ENCODE results near the gene PNLDC1.
A peak's percentile ranks its signal among the peaks of the same experiment; 100 is the strongest.
"Not testable (repeated sequence)": the region's sequence is repeated elsewhere in the genome, so short reads cannot be mapped to it uniquely, and the experiment has no call there.

PNLDC1 gene

GRCh38 chr6:159842035-159842434 is 42.0 kb downstream of the PNLDC1 start:
- DNase-seq (ENCODE audit: insufficient read length, low spot score) (no peak), FAIRE-seq (no peak)

GRCh38 chr6:159844737-159845645 is 44.9 kb downstream of the PNLDC1 start:
- FAIRE-seq (no peak), DNase-seq (ENCODE audit: insufficient read length, low spot score) (no peak)

GRCh38 chr6:159848552-159848951 is 48.5 kb downstream of the PNLDC1 start:
- FAIRE-seq; DNase-seq (ENCODE audit: insufficient read length, low spot score): not testable (repeated sequence)

GRCh38 chr6:159849851-159850250 is 49.8 kb downstream of the PNLDC1 start:
- not testable (repeated sequence) for FAIRE-seq; DNase-seq (ENCODE audit: insufficient read length, low spot score)

- FAIRE-seq = no peak
- no peak for DNase-seq (ENCODE audit: insufficient read length, low spot score)
Measured at GRCh38 chr6:159852877-159853276, 52.8 kb downstream of the PNLDC1 start.

- no peak for DNase-seq (ENCODE audit: insufficient read length, low spot score)
- FAIRE-seq = no peak
Measured at GRCh38 chr6:159853754-159854153, 53.7 kb downstream of the PNLDC1 start.

- no peak for FAIRE-seq
- DNase-seq (ENCODE audit: insufficient read length, low spot score) = no peak
Measured at GRCh38 chr6:159854959-159855358, 54.9 kb downstream of the PNLDC1 start.

GRCh38 chr6:159858259-159858658 is 58.2 kb downstream of the PNLDC1 start:
- FAIRE-seq (no peak), DNase-seq (ENCODE audit: insufficient read length, low spot score) (no peak)

GRCh38 chr6:159860482-159860881 is 60.4 kb downstream of the PNLDC1 start:
- no peak for DNase-seq (ENCODE audit: insufficient read length, low spot score)
- no peak for FAIRE-seq

GRCh38 chr6:159862103-159862502 is 62.0 kb downstream of the PNLDC1 start:
- FAIRE-seq (no peak), DNase-seq (ENCODE audit: insufficient read length, low spot score) (no peak)

GRCh38 chr6:159863341-159863740 is 63.3 kb downstream of the PNLDC1 start:
- DNase-seq (ENCODE audit: insufficient read length, low spot score) = peak; percentile 43
- peak; percentile 87 for FAIRE-seq

GRCh38 chr6:159865226-159865920 is 65.3 kb downstream of the PNLDC1 start:
- DNase-seq (ENCODE audit: insufficient read length, low spot score) = no peak
- FAIRE-seq = no peak

- FAIRE-seq (no peak), DNase-seq (ENCODE audit: insufficient read length, low spot score) (no peak)
Measured at GRCh38 chr6:159866286-159867247, 66.5 kb downstream of the PNLDC1 start.
